Activated naive CD8-positive, alpha-beta T cell treated with anti-CD3 and anti-CD28 coated beads for 36 hours (primary cell): Measurements from ENCODE around the gene FOXO1. TPM values are rescaled to one million over a fixed set of nuclear protein-coding genes. Genes with fewer than 3 reads are reported as not detected.

Experiments
- DNase-seq: peaks from one replicate; pipeline ENCODE4 v3.0.0; 2021
- H3K27ac Mint-ChIP-seq: one replicate; pipeline ENCODE4 v1.8.0; 2022; ENCODE audit warnings: mild to moderate bottlenecking, moderate library complexity, mixed read lengths
- H3K27me3 Mint-ChIP-seq: one replicate; pipeline ENCODE4 v1.8.0; 2022; ENCODE audit warnings: mild to moderate bottlenecking, mixed read lengths
- H3K36me3 Mint-ChIP-seq: one replicate; pipeline ENCODE4 v1.8.0; 2021; ENCODE audit warnings: mild to moderate bottlenecking, mixed read lengths
- H3K4me1 Mint-ChIP-seq: one replicate; pipeline ENCODE4 v1.8.0; 2021; ENCODE audit warnings: mixed read lengths
- H3K4me3 Mint-ChIP-seq: one replicate; pipeline ENCODE4 v1.8.0; 2022; ENCODE audit warnings: mild to moderate bottlenecking, moderate library complexity, mixed read lengths
- H3K9me3 Mint-ChIP-seq: one replicate; pipeline ENCODE4 v1.8.0; 2022; ENCODE audit warnings: mixed read lengths
- total RNA-seq, 2 experiments: library from RNA; stranded (reverse); gene quantifications; one replicate each; pipeline ENCODE4 v1.2.3, GENCODE V29; 2021

FOXO1 gene
- total RNA-seq, 2 experiments from 2014 or later: 38.4 to 38.7 TPM

DNA sequence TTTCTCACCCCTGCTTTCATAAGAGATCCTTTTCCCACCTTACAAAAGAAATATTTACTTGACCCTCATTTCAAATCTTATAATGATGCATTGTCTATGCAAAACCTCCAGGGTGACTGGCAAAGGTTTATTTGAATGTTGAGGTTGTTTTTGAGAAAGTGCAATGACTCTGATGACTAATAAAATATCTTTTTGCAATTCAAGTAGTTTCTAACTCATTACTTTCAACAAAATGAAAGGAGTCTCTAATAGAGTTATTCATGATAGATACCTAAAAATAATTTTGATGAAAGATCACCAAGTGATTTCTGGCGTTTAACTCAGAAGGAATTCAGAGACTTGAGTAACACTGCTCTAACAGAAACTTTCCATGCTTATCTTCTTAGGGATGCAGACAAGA lies 144.2 kb downstream of the FOXO1 start:
- no peak for DNase-seq
- H3K36me3 Mint-ChIP-seq: peaks cover 21% of the 10 kb centered on the region
- H3K4me3 Mint-ChIP-seq: no peak overlapping the region
- no peaks in the 10 kb centered on the region for H3K27me3 Mint-ChIP-seq
- peaks cover 8% of the 10 kb centered on the region for H3K9me3 Mint-ChIP-seq
- peaks cover 60% of the 10 kb centered on the region for H3K4me1 Mint-ChIP-seq
- peak overlapping the region; percentile 47 for H3K27ac Mint-ChIP-seq

DNA sequence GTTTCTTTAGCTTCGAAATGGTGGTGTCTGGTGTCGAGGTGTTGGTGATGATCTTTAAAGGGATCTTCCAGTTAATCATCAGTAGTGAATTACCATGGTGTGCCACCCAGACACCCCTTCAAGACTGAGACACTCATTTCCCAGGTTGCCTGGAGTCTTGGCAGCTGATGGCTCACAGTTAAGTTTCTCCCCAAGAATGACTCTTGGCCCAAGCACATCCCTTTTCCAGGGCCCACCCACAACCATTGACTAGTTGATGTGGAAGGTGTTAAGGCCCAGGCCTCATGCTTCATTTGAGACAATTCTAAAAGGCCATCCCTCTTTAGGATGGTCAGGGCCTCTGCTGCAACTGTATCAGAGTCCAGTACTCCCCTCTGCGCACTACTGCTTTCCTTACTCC lies 145.5 kb downstream of the FOXO1 start:
- no peak overlapping the region for H3K4me3 Mint-ChIP-seq
- peaks cover 22% of the 10 kb centered on the region for H3K36me3 Mint-ChIP-seq
- peaks cover 73% of the 10 kb centered on the region for H3K4me1 Mint-ChIP-seq
- H3K27ac Mint-ChIP-seq: peak overlapping the region; percentile 47
- DNase-seq: no peak
- peaks cover 6% of the 10 kb centered on the region for H3K9me3 Mint-ChIP-seq
- no peaks in the 10 kb centered on the region for H3K27me3 Mint-ChIP-seq

DNA sequence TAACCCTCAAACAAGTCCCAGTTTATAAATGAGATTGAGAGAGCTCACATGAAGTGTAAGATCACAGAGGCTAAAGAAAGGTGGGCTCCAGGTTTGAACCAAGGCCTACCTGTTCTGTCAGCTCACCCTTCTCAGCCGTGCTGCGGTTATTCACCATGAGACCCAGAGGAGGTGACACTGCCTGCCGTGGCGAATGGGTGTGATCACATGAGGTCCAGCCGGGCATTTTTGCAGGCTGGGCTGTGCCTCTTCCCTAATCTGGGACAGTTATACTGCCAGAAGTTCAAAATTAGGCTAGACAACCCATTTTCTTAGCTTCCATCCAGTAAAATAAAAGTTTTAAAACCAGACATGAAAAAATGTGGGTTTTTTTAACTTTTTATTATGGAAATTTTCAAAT lies 146.8 kb downstream of the FOXO1 start:
- Mint-ChIP-seq H3K4me1 (peaks cover 67% of the 10 kb centered on the region), H3K9me3 (peaks cover 8% of the 10 kb centered on the region), H3K27me3 (no peaks in the 10 kb centered on the region), H3K4me3 (no peak overlapping the region), H3K36me3 (peaks cover 19% of the 10 kb centered on the region), H3K27ac (peak overlapping the region; percentile 68)
- DNase-seq: no peak

DNA sequence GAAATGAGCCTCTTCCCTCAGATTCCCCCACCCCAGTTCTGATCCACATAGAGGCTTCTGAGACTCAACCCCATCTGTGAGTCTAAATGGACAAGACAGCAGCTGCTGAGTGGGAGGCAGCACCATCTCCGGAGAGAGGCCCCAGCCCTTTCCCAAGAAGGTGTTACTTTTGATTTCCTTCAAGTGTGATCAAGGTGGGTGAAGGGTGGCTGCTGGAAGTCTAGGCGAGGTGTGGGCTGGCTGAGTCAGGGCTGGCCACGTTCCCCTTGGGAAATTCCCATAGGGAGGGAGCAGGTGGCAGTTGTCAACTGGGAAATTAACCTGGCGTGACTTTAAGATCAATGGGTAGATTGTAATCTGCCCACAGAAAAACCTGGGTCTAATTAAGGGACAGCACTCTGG lies 148.0 kb downstream of the FOXO1 start:
- H3K9me3 Mint-ChIP-seq: peaks cover 8% of the 10 kb centered on the region
- H3K4me1 Mint-ChIP-seq: peaks cover 75% of the 10 kb centered on the region
- peak overlapping the region; percentile 93 for H3K27ac Mint-ChIP-seq
- H3K4me3 Mint-ChIP-seq: peak overlapping the region; percentile 61
- peaks cover 22% of the 10 kb centered on the region for H3K36me3 Mint-ChIP-seq
- H3K27me3 Mint-ChIP-seq: no peaks in the 10 kb centered on the region
- DNase-seq: peak; percentile 85

DNA sequence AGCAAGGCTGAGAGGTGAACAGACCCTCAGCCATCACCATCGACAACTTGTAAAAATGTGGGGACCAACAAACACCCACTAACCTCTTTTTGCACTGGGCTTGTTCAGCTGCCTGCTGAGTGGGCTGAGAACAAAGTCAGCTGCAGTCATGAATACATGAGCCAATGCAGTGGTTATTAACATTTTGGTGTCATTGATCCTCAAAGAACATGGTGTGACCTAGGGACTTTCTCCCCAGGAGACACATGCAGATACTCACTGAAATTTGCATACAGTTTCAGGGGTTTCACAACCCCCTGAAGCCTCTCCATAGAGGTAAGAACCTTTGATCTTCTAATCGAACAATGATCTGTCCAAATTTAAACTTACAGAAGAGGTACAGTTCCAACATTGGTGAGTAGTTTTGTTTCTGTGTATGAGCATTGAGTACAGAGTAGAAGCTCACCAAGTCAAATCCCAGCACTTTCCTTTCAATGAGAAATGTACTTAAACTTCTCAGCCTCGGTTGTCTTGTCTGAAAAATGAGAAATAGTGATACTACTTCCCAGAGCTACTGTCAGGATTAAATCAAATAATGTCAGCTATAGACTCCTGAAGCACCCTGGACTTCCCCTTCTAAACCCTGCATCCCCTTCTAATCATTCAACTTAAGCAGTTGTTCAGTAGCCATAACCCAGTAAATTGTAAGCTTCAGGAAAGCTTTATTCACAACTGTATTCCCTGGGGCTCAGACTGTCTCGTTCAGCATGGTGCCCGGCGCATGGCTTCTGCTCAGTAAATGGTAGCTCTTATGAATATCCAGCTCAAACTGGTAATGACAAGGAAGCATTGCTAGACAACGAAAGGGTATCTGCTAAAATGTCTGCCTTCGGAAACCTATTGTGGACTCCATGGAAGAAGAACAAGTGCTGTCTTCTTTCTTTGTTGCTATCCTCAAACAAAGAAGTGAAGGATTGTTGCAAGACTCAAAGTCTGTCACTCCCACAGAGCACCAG lies 148.7 kb downstream of the FOXO1 start:
- H3K27ac Mint-ChIP-seq: peak overlapping the region; percentile 93
- peaks cover 8% of the 10 kb centered on the region for H3K9me3 Mint-ChIP-seq
- H3K4me1 Mint-ChIP-seq: peaks cover 81% of the 10 kb centered on the region
- no peaks in the 10 kb centered on the region for H3K27me3 Mint-ChIP-seq
- peaks cover 22% of the 10 kb centered on the region for H3K36me3 Mint-ChIP-seq
- peak overlapping the region; percentile 61 for H3K4me3 Mint-ChIP-seq
- peak; percentile 53 for DNase-seq

DNA sequence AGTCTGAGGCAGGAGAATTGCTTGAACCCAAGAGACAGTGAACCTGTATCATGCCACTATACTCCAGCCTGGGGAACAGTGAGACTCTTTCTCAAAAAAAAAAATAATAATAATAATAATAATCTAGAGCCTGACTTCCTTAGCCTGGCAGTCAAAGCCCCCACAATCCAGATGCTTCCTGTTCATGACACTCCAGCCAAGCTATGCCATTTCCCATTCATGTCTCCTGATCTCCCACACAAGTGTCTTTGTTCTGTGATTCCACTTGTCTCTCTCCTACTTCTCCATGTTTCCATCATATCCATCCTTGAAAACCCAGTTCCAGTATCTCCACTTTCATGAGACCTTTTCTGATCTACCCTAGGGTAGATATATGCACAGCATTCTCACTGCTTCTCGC lies 150.7 kb downstream of the FOXO1 start:
- Mint-ChIP-seq H3K4me1 (peaks cover 68% of the 10 kb centered on the region), H3K27me3 (no peaks in the 10 kb centered on the region), H3K9me3 (peaks cover 6% of the 10 kb centered on the region), H3K36me3 (peaks cover 17% of the 10 kb centered on the region), H3K4me3 (no peak overlapping the region), H3K27ac (peak overlapping the region; percentile 31)
- DNase-seq: no peak

DNA sequence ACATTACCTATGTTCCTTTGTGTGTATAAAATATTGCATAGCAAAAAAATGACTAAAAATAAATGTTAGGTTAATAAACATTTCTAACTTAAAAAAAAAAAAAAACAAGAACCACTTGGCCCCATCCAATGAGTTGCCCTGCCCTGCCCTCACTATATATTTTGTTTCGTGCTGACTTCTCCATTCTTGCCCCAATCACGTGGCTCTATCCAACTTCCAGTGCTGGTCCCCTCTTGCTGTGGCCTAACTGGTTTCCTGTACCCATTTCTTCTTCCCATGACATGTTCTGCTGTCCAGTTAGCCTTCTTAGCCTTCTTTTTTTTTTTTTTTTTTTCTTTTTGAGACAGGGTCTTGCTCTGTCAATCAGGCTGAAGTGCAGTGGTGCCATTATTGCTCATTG lies 151.6 kb downstream of the FOXO1 start:
- Mint-ChIP-seq H3K27me3 (no peaks in the 10 kb centered on the region), H3K27ac (no peak overlapping the region), H3K4me1 (peaks cover 61% of the 10 kb centered on the region), H3K9me3 (peaks cover 4% of the 10 kb centered on the region), H3K4me3 (no peak overlapping the region), H3K36me3 (peaks cover 16% of the 10 kb centered on the region)
- DNase-seq: no peak

DNA sequence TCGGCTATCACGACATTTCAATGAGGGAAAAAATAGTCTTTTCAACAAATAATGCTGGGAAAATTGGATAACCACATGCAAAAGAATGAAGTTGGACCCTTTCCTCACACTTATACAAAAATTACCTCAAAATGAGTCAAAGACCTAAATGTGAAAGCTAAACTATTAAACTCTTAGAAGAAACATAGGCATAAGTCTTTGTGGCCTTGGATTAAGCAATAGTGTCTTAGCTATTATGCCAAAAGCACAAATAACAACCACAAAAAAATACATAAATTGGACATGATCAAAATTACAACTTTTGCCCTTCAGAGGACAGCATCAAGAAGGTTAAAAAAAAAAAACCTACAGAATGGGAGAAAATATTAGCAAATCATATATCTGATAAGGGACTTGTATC lies 156.6 kb downstream of the FOXO1 start:
- H3K9me3 Mint-ChIP-seq: peaks cover 2% of the 10 kb centered on the region
- H3K36me3 Mint-ChIP-seq: peaks cover 13% of the 10 kb centered on the region
- H3K4me1 Mint-ChIP-seq: peaks cover 67% of the 10 kb centered on the region
- DNase-seq: no peak
- H3K27ac Mint-ChIP-seq: no peak overlapping the region
- H3K4me3 Mint-ChIP-seq: no peak overlapping the region
- H3K27me3 Mint-ChIP-seq: no peaks in the 10 kb centered on the region

DNA sequence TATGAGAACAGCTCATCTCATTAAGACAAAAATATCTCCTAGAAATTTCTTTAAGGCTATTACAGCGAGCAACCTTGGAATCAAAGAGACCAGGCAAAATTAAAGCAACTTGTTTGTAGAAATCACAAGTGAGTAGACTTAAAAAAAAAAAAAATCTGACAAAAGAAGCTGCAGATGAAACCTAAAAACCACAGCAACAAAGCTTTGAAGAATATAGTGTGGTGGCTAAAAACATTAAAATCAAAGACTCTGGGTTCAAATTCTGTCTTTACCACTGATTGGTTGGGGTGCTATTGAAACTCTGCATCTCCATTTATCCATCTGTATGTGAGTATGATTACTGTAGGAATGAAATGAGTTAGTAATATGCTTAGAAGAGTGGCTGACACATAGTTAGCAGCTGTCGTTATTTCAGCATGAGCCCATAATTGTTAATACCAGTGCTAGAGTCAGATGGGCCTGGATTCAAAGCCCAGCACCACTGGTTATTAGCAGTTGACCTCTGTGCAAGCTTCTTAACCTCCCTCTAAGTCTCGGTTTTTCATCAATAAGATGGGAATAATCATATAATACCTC lies 157.6 kb downstream of the FOXO1 start:
- Mint-ChIP-seq H3K36me3 (peaks cover 12% of the 10 kb centered on the region), H3K27me3 (no peaks in the 10 kb centered on the region), H3K9me3 (peaks cover 2% of the 10 kb centered on the region), H3K4me1 (peaks cover 68% of the 10 kb centered on the region), H3K27ac (peak overlapping the region; percentile 67), H3K4me3 (no peak overlapping the region)
- no peak for DNase-seq

DNA sequence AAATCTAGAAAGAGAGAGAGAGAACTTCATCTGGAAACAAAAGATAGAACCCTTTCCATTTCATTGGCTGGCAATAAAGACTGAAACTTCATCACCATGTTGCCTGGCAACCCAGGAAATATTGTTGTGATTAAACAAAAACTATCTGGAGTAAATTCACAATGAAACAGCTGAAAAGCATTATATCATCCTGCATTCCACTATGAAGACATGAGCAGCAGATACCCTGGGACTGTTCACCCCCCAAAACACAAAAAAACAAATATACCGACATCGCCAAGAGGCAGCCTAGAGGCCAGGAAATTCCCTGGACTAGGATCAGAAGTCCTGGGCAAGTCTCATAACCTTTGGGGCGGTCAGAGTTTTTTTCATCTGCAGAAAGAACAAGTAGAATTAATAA lies 158.3 kb downstream of the FOXO1 start:
- H3K27ac Mint-ChIP-seq: peak overlapping the region; percentile 67
- no peaks in the 10 kb centered on the region for H3K27me3 Mint-ChIP-seq
- no peak overlapping the region for H3K4me3 Mint-ChIP-seq
- DNase-seq: no peak
- H3K4me1 Mint-ChIP-seq: peaks cover 64% of the 10 kb centered on the region
- H3K9me3 Mint-ChIP-seq: peaks cover 2% of the 10 kb centered on the region
- peaks cover 12% of the 10 kb centered on the region for H3K36me3 Mint-ChIP-seq

DNA sequence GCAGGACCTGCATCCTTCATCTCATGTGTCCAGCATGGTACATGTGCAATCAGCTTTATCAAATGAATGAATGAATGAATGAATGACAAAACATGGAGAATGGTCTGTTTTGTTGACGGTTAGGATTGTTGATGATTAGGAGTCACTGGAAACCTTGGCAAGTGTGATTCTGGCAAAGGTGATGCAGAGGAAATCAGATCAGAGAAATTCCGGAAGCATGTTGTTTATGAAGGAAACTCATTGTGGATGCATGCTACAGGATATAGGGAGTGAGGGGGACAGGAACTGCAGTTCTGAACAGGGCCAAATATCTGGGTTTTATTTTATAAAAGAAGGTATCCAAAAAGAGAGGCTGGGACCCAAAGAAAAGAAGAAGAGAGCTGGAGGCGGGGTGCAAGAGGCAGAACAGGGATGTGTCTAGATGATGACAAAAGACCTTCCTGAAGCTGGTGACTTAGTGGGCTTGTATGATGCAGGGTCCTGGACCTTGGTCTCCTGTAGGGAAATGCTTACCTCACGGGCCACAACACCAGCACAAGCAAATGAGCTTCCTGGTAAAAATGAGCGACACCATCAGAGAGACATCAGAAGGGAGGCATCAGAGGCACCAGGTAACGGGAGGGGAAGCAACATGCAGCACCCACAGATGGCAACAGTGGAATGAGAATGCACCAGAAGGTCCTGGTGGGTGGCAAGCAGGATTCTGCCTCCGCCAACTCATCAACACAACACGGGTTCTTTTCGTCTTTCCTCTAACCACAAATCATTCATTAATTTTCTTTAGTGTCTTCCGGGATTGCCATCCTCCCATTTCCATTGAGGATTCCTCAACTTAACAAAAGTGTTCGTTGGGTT lies 159.6 kb downstream of the FOXO1 start:
- Mint-ChIP-seq H3K27ac (no peak overlapping the region), H3K4me3 (no peak overlapping the region), H3K27me3 (no peaks in the 10 kb centered on the region), H3K9me3 (peaks cover 2% of the 10 kb centered on the region), H3K4me1 (peaks cover 53% of the 10 kb centered on the region), H3K36me3 (peaks cover 9% of the 10 kb centered on the region)
- DNase-seq: no peak

Other genes with a start within 250 kb of the FOXO1 start
- gene MRPS31, start 104.5 kb upstream of the FOXO1 start, total RNA-seq: 10 to 100 TPM; 40.9 to 43.8 TPM
- gene SLC25A15, start 123.0 kb upstream of the FOXO1 start, total RNA-seq: 10 to 100 TPM; 27.7 to 28.4 TPM